WTC11 (cell line): Measurements from ENCODE around the gene VDR. TPM values are rescaled to one million over a fixed set of nuclear protein-coding genes. Genes with fewer than 3 reads are reported as not detected.

ENCODE experiments used
- ATAC-seq: fragments of 200-7000 bp; cut with Tn5 transposase; 2 replicates; pipeline ENCODE4 v1.10.0; 2021; ENCODE audit warnings: mild to moderate bottlenecking, moderate library complexity
- CTCF ChIA-PET: fragments of 300-600 bp; sonication (Branson Sonifier 250); formaldehyde crosslinking; loops from one replicate; lab custom pipeline; 2021; ENCODE audit warnings: antibody characterized with exemption; lab: Charles Lee
- POLR2A ChIA-PET: fragments of 350-600 bp; sonication (Branson Sonifier 250); formaldehyde crosslinking; loops from one replicate; lab custom pipeline; 2021; ENCODE audit warnings: antibody characterized with exemption; lab: Charles Lee
- DNase-seq: peaks from one replicate; pipeline ENCODE4 v3.0.0; 2021; ENCODE audit warnings: low spot score
- H3K27ac Mint-ChIP-seq: 2 replicates; pipeline ENCODE4 v1.8.0; 2021; ENCODE audit warnings: mixed read lengths
- H3K27me3 Mint-ChIP-seq: 2 replicates; pipeline ENCODE4 v1.8.0; 2021; ENCODE audit warnings: low read depth, mild to moderate bottlenecking, moderate library complexity, mixed read lengths
- H3K36me3 Mint-ChIP-seq: 2 replicates; pipeline ENCODE4 v1.8.0; 2021; ENCODE audit warnings: mixed read lengths
- H3K4me1 Mint-ChIP-seq: 2 replicates; pipeline ENCODE4 v1.8.0; 2022; ENCODE audit warnings: mixed read lengths
- H3K4me3 Mint-ChIP-seq: 2 replicates; pipeline ENCODE4 v1.8.0; 2021; ENCODE audit warnings: mild to moderate bottlenecking, moderate library complexity, mixed read lengths
- H3K9me3 Mint-ChIP-seq: 2 replicates; pipeline ENCODE4 v1.8.0; 2021; ENCODE audit warnings: mixed read lengths
- CBFB ChIP-seq: sonication (generic); formaldehyde crosslinking; IDR thresholded peaks from 2 replicates; pipeline ENCODE4 v1.8.1; 2022; ENCODE audit warnings: mild to moderate bottlenecking, low read depth, missing genetic modification reagents
- ETV6 ChIP-seq: sonication (generic); formaldehyde crosslinking; IDR thresholded peaks from 2 replicates; pipeline ENCODE4 v1.8.1; 2022; ENCODE audit warnings: mild to moderate bottlenecking, missing genetic modification reagents
- FOXJ3 ChIP-seq: sonication (generic); formaldehyde crosslinking; IDR thresholded peaks from 2 replicates; pipeline ENCODE4 v1.9.0; 2021; ENCODE audit warnings: missing genetic modification reagents, mild to moderate bottlenecking, borderline replicate concordance
- NFYB ChIP-seq: sonication (generic); formaldehyde crosslinking; conservative IDR thresholded peaks from 2 replicates; pipeline ENCODE4 v1.8.0; 2022; ENCODE audit warnings: low read depth, missing genetic modification reagents
- PRDM15 ChIP-seq: sonication (generic); formaldehyde crosslinking; IDR thresholded peaks from 2 replicates; pipeline ENCODE4 v1.8.0; 2022; ENCODE audit warnings: missing genetic modification reagents
- PRRX2 ChIP-seq: fragments of 250-450 bp; sonication (Bioruptor Pico); IDR thresholded peaks from 2 replicates; pipeline ENCODE4 v1.8.0; 2021; ENCODE audit warnings: mild to moderate bottlenecking
- SMAD4 ChIP-seq: sonication (generic); formaldehyde crosslinking; IDR thresholded peaks from 2 replicates; pipeline ENCODE4 v1.8.0; 2022; ENCODE audit warnings: mild to moderate bottlenecking, missing genetic modification reagents
- TP53 ChIP-seq: sonication (generic); formaldehyde crosslinking; IDR thresholded peaks from 2 replicates; pipeline ENCODE4 v1.8.1; 2023; ENCODE audit warnings: mild to moderate bottlenecking, missing genetic modification reagents
- ZBTB21 ChIP-seq: sonication (generic); formaldehyde crosslinking; IDR thresholded peaks from 2 replicates; pipeline ENCODE4 v1.8.1; 2023; ENCODE audit warnings: mild to moderate bottlenecking, missing genetic modification reagents, borderline replicate concordance
- ZNF263 ChIP-seq: sonication (generic); formaldehyde crosslinking; IDR thresholded peaks from 2 replicates; pipeline ENCODE4 v1.8.1; 2022; ENCODE audit warnings: low read depth, mild to moderate bottlenecking, moderate library complexity, missing genetic modification reagents
- ZNF396 ChIP-seq: fragments of 250-450 bp; sonication (Bioruptor Pico); IDR thresholded peaks from 2 replicates; pipeline ENCODE4 v1.8.0; 2021; ENCODE audit warnings: mild to moderate bottlenecking, moderate library complexity, borderline replicate concordance
- total RNA-seq: library from RNA; stranded (reverse); gene quantifications from 3 replicates; pipeline ENCODE4 v1.2.3, GENCODE V29; 2021
- TF ChIP-seq, protein P1 (sequence below): sonication (generic); formaldehyde crosslinking; IDR thresholded peaks from 2 replicates; pipeline ENCODE4 v1.8.0; 2023; ENCODE audit warnings: missing genetic modification reagents
- TF ChIP-seq, protein P2 (sequence below): sonication (generic); formaldehyde crosslinking; IDR thresholded peaks from 2 replicates; pipeline ENCODE4 v1.8.0; 2023; ENCODE audit warnings: mild to moderate bottlenecking, missing genetic modification reagents
- TF ChIP-seq, protein P3 (sequence below): sonication (generic); formaldehyde crosslinking; IDR thresholded peaks from 2 replicates; pipeline ENCODE4 v1.8.0; 2023; ENCODE audit warnings: missing genetic modification reagents, mild to moderate bottlenecking, borderline replicate concordance

VDR gene
- total RNA-seq, 1 experiment from 2014 or later = 1.3 TPM

- Mint-ChIP-seq H3K4me3 (no peak overlapping the region), H3K9me3 (no peaks in the 10 kb centered on the region), H3K27ac (no peak overlapping the region), H3K4me1 (peaks cover 8% of the 10 kb centered on the region), H3K36me3 (no peaks in the 10 kb centered on the region), H3K27me3 (no peaks in the 10 kb centered on the region; the same call in 1 of the 2 replicates)
- ChIA-PET CTCF (interaction anchor here (0.7 to 5.2 kb wide), 10 partner anchors 11 to 140 kb away, joined by 3 to 23 read pairs (median 3); partner anchors contain the start of genes RAPGEF3 and VDR), POLR2A (no interaction called here)
- ATAC-seq (peak; percentile 46), DNase-seq (no peak)
- TF ChIP-seq, protein P1, sequence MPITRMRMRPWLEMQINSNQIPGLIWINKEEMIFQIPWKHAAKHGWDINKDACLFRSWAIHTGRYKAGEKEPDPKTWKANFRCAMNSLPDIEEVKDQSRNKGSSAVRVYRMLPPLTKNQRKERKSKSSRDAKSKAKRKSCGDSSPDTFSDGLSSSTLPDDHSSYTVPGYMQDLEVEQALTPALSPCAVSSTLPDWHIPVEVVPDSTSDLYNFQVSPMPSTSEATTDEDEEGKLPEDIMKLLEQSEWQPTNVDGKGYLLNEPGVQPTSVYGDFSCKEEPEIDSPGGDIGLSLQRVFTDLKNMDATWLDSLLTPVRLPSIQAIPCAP = no peak
- TF ChIP-seq CBFB (CRISPR knock-in tag) = no peak
Observed at GRCh38 chr12:47882781-47883546, 21.8 kb downstream of the VDR start.

DNA sequence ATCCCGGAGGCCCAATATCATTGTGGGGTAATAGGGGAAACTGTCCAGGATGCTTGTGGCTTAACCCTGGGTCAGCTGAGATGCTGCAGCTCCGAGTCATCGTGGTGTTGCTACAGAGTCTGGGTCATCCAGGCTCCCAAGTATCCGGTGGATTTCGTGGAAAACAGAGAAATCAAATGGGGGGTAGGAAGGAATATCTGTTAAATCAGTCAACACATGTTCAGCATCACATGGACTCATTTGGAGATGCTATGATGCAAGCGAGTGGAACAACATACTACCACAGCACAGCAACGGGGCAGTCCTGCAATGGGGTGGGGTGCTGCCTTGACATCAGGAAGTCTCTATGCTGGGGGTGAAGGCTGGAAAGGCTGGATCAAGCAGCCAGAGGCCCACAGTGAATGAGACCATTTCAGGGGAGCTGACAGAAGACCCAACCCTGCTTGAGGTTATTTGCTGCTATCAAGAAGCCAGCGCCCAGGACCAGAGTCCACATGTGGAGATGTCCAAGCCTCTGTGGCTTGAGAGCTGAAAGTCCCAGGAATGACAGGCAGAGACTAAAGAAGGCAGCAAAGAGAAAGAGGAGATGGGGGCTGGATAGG lies 22.9 kb downstream of the VDR start:
- H3K9me3 Mint-ChIP-seq = no peaks in the 10 kb centered on the region
- peaks cover 8% of the 10 kb centered on the region for H3K4me1 Mint-ChIP-seq
- TF ChIP-seq ZNF263 (CRISPR knock-in tag) (no peak), PRRX2 (CRISPR knock-in tag) (no peak), TP53 (CRISPR knock-in tag) (no peak), FOXJ3 (no peak), SMAD4 (no peak), NFYB (CRISPR knock-in tag) (no peak), PRDM15 (CRISPR knock-in tag) (no peak), ETV6 (no peak), ZNF396 (no peak), ZBTB21 (CRISPR knock-in tag) (no peak)
- TF ChIP-seq, protein P2, sequence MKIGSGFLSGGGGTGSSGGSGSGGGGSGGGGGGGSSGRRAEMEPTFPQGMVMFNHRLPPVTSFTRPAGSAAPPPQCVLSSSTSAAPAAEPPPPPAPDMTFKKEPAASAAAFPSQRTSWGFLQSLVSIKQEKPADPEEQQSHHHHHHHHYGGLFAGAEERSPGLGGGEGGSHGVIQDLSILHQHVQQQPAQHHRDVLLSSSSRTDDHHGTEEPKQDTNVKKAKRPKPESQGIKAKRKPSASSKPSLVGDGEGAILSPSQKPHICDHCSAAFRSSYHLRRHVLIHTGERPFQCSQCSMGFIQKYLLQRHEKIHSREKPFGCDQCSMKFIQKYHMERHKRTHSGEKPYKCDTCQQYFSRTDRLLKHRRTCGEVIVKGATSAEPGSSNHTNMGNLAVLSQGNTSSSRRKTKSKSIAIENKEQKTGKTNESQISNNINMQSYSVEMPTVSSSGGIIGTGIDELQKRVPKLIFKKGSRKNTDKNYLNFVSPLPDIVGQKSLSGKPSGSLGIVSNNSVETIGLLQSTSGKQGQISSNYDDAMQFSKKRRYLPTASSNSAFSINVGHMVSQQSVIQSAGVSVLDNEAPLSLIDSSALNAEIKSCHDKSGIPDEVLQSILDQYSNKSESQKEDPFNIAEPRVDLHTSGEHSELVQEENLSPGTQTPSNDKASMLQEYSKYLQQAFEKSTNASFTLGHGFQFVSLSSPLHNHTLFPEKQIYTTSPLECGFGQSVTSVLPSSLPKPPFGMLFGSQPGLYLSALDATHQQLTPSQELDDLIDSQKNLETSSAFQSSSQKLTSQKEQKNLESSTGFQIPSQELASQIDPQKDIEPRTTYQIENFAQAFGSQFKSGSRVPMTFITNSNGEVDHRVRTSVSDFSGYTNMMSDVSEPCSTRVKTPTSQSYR (CRISPR knock-in tag) = no peak
- TF ChIP-seq, protein P3, sequence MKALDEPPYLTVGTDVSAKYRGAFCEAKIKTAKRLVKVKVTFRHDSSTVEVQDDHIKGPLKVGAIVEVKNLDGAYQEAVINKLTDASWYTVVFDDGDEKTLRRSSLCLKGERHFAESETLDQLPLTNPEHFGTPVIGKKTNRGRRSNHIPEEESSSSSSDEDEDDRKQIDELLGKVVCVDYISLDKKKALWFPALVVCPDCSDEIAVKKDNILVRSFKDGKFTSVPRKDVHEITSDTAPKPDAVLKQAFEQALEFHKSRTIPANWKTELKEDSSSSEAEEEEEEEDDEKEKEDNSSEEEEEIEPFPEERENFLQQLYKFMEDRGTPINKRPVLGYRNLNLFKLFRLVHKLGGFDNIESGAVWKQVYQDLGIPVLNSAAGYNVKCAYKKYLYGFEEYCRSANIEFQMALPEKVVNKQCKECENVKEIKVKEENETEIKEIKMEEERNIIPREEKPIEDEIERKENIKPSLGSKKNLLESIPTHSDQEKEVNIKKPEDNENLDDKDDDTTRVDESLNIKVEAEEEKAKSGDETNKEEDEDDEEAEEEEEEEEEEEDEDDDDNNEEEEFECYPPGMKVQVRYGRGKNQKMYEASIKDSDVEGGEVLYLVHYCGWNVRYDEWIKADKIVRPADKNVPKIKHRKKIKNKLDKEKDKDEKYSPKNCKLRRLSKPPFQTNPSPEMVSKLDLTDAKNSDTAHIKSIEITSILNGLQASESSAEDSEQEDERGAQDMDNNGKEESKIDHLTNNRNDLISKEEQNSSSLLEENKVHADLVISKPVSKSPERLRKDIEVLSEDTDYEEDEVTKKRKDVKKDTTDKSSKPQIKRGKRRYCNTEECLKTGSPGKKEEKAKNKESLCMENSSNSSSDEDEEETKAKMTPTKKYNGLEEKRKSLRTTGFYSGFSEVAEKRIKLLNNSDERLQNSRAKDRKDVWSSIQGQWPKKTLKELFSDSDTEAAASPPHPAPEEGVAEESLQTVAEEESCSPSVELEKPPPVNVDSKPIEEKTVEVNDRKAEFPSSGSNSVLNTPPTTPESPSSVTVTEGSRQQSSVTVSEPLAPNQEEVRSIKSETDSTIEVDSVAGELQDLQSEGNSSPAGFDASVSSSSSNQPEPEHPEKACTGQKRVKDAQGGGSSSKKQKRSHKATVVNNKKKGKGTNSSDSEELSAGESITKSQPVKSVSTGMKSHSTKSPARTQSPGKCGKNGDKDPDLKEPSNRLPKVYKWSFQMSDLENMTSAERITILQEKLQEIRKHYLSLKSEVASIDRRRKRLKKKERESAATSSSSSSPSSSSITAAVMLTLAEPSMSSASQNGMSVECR (CRISPR knock-in tag) = no peak
- TF ChIP-seq, protein P1 = no peak
- H3K36me3 Mint-ChIP-seq = no peaks in the 10 kb centered on the region
- no peaks in the 10 kb centered on the region; the same call in 1 of the 2 replicates for H3K27me3 Mint-ChIP-seq
- H3K27ac Mint-ChIP-seq = no peak overlapping the region
- ChIA-PET POLR2A (no interaction called here), CTCF (interaction anchor here (1.5 to 5.2 kb wide), 2 partner anchors 23 to 123 kb away, joined by 3 to 23 read pairs; partner anchors contain the start of genes RAPGEF3 and VDR)
- DNase-seq (no peak), ATAC-seq (no peak)
- H3K4me3 Mint-ChIP-seq = no peak overlapping the region
